ENCODE results near the gene UBAC2.
"Not testable (repeated sequence)": the region's sequence is repeated elsewhere in the genome, so short reads cannot be mapped to it uniquely, and the experiment has no call there.

UBAC2 gene

DNA sequence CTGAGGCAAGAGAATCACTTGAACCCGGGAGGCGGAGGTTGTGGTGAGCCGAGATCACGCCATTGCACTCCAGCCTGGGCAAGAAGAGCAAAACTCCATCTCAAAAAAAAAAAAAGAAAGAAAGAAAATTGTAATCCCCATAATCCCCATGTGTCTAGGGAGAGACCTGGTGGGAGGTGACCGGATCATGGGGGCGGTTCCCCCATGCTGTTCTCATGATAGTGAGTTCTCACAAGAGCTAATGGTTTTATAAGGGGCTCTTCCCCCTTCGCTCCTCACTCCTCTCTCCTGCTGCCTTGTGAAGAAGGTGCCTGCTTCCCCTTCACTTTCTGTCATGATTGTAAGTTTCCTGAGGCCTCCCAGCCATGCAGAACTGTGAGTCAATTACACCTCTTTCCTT lies 192.7 kb downstream of the UBAC2 start:
- not testable (repeated sequence) for DNase-seq (ENCODE audit: low spot score)

DNA sequence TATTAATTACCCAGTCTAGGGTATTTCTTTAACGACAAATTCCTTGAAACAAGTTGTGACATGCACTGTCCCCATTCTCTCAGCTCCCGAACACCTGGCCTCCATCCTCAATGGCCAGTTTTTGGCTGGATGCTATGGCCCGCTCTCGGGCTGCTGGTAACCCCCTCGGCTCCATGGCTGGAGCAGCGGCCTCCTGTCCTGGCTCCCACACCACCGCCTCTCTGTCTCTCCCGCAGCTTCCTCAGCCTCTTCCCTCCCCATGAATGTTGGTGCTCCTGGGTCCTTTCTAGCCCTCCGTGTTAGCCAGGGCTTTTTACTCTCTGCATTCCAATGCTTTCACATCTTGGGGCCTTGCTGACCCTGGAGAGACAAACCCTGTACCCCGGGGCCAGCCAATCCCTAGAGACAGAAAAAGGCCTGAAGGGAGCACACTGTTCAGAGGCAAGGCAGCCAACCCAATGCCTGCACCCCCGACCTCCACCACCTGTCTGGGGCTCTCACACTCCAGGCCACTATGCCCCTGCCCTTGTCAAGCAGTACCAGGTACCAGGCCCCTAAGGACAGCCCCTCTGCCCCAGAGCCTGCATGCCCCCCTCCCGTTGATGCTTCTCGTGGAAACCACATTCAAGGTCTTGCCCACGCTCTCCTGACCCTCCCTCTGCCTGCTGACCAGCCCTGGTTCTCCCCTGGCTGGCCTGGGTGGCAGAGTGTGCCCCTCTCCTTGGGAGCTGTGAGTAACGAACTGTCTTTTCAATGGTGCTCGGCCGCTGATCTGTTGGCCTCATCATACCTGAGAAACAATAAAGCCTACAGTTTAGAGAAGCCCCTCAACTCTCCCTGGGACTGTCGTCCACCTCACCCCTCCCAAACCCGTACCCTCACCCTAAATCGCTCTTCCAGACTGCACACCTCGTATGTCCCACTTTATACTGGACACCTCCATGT lies 193.4 kb downstream of the UBAC2 start:
- DNase-seq (ENCODE audit: low spot score): no peak

DNA sequence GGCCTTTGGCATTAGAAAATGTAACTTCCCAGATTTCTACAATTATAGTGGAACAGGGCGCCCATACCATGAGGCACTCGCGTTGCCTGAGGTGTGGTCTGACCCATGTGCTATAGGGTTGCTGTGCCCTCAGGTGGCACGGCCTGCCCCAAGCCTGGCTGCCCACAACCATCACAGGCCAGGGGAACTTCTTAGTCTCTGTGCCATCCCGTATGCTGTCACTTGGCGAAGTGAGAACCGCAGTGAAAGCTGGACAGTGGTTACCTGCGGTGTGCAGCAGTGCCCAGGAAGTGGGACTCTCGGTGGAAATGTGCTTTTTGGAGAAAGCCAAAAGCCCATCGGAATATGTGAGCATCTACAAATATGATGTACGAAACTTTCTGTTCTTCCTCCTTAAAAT lies 194.8 kb downstream of the UBAC2 start:
- no peak for DNase-seq (ENCODE audit: low spot score)

GRCh38 chr13:99396446-99396845 lies 195.8 kb downstream of the UBAC2 start:
- no peak for DNase-seq (ENCODE audit: low spot score)

- no peak for DNase-seq (ENCODE audit: low spot score)
Observed at GRCh38 chr13:99398071-99398470, 197.4 kb downstream of the UBAC2 start.

- DNase-seq (ENCODE audit: low spot score): no peak
Observed at GRCh38 chr13:99398916-99399622, 198.4 kb downstream of the UBAC2 start.

DNA sequence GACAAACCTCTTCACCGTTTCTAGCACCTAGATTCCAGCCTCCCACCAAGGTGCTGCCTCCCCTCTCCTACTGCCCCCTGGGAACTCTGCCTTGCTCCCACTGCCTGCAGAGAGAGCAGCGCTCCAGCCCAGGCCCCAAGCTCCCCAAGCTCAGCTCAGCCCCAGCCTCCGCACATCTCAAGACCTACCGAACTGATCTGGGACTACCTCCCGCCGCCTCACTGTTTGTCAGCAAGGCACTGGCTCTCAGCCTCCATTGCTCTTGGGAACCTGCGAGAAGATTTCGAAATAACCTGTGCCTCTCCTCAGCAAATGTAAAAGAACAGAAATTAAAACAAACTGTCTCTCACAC lies 198.9 kb downstream of the UBAC2 start:
- no peak for DNase-seq (ENCODE audit: low spot score)

GRCh38 chr13:99403458-99403971 lies 202.9 kb downstream of the UBAC2 start:
- no peak for DNase-seq (ENCODE audit: low spot score)

DNA sequence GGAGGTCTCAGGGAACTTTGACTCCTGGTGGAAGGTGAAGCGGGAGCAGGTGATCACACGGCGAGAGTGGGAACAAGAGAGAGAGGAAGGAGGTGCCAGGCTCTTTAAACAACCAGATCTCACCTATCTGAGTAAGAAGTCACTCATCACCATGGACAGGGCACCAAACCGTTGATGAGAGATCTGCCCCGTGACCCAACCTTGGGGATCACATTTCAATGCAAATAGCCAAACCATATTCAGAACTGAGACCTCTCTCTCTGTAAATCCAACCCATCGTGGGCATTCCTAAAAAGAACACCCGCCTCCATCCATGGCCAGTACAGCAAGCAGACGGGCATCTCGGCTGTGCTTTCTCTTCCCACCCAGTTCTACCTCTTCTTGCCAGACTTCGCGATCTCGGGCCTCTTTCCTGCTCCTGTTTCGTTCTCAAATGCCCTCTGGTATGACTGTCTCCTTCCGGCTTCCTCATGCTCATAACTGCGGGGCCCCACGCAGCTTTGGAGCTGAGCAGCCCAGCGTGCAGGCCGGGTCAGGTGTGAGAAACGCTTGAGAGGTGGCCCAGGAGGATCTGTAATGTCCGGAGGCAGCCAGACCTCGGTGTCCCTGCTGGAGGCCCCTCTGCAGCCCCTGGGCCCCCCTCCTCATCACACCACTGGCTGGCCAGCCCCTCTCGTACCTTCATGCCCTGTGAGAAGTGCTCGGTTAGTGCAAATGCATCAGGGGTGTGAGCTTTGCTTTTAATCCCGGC lies 203.5 kb downstream of the UBAC2 start:
- no peak for DNase-seq (ENCODE audit: low spot score)

DNA sequence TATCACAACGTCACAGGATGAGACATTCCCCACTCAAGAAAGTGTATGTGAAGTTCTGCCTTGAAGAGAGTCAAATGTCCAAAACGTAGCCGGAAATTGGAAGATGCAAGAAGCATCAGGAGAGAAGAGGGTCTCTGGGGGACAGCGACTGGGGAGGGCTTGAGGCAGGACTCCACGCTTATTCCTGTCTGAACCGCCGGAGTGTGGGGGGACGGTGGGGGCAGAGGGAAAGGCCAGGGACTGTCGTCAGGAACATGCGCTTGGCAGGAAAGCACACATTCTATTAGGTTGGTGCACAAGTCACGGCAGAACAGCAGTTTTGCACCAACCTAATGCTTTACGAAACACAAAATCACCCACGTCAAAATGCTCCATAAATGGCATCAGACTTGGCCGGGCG lies 205.3 kb downstream of the UBAC2 start:
- no peak for DNase-seq (ENCODE audit: low spot score)

- no peak for DNase-seq (ENCODE audit: low spot score)
Observed at GRCh38 chr13:99406799-99407201, 206.1 kb downstream of the UBAC2 start.

GRCh38 chr13:99407906-99408702 lies 207.4 kb downstream of the UBAC2 start:
- no peak for DNase-seq (ENCODE audit: low spot score)

DNA sequence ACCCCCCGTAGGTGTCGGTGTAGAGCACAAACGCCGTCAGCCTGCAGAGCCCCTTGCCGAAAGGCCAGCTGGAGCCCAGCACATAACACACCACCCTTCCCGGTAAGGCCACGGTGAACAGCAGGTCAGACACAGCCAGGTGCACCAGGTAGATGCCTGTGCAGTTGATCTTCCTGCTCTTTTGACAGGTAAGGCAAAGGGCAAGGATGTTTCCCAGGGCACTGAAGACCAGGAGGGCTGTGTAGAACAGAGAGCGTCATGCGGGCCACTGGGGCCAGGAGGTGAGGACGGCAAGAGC lies 208.0 kb downstream of the UBAC2 start:
- no peak for DNase-seq (ENCODE audit: low spot score)

- not testable (repeated sequence) for DNase-seq (ENCODE audit: low spot score)
Observed at GRCh38 chr13:99409461-99410083, 208.9 kb downstream of the UBAC2 start.

- not testable (repeated sequence) for DNase-seq (ENCODE audit: low spot score)
Observed at GRCh38 chr13:99410646-99411475, 210.2 kb downstream of the UBAC2 start.

GRCh38 chr13:99412856-99413255 lies 212.2 kb downstream of the UBAC2 start:
- DNase-seq (ENCODE audit: low spot score): no peak

DNA sequence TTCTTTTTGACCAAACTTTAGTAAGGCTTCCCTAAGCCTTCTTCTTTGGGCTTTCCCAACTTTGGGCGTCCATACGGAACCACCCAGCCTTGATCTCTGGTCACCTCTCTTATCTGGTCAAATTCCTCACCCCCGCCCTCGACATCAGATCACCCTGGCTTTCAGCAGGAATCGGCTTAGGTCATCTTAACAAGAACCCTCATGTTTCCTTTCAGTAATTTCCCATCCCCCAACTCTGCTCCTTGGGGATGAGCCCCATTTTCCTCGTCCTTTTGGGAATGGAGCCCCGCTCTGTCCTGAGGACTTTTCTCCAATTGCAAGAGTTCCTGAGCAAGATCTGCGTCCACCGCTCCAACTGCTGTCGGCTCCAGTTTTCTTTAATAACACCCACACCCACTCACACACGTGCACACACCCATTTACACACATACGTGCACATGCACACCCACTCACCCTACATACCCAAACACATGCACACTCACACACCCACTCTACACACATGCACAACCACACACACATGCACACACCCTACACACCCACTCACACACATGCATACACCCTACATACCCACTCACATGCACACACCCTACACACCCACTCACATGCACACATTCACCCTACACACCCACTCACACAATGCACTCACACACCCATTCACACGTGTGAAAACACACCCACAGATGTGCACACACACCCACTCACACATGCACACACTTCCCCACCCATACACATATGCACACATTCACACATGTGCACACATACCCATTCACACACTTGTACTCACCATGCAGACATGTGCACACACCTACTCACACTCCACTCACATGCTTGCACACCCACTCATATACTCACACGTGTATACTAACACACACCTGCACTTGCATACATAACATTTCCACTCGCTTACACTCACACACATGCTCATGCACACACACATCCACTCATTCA lies 213.7 kb downstream of the UBAC2 start:
- DNase-seq (ENCODE audit: low spot score): no peak

DNA sequence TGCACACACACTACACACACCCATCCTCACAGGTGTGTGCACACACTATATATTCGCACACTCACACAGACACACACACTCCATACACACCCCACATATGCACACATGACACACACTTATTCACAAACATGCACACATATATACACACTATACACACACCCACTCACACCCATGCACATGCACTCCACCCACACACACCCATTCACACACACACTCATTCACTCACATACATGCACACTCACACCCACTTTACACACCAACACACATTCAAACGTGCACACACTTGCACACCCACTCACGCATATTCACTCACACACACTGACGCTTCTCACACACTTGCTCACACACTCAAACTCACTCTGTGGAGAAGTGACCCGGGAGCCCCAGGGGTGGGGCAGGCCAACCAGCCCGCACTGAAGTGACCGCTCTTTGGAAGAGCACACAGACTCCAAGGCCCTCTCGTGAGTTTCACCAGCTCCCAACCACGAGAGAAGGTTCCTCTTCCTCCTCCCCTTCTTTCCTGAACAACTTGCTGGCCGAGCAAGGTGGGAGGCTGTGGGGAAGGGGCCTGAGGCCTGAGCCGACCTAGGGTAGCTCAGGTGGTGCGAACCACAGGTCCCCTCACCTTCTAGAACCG lies 214.5 kb downstream of the UBAC2 start:
- DNase-seq (ENCODE audit: low spot score): no peak

- DNase-seq (ENCODE audit: low spot score): no peak
Observed at GRCh38 chr13:99415851-99416331, 215.2 kb downstream of the UBAC2 start.
